HCT116 (cell line): Measurements from ENCODE around the gene RPF1. TPM values are rescaled to one million over a fixed set of nuclear protein-coding genes. Genes with fewer than 3 reads are reported as not detected.

Experiments
- ATAC-seq: fragments of 200-7000 bp; cut with Tn5 transposase; 2 replicates; pipeline ENCODE4 v1.9.1; 2020; ENCODE audit warnings: mild to moderate bottlenecking, moderate library complexity
- BruUV-seq: library from RNA; stranded (reverse); fragments of 400-500 nt; replicated peaks from 2 replicates; lab custom pipeline; 2021; lab: Mats Ljungman, UMichigan
- CTCF ChIA-PET: fragments of 300-600 bp; sonication (Branson Sonifier 250); formaldehyde crosslinking; loops from one replicate; lab custom pipeline; 2021; ENCODE audit warnings: antibody characterized with exemption; lab: Charles Lee
- POLR2A ChIA-PET: fragments of 300-600, 350-600 bp; sonication (Branson Sonifier 250); formaldehyde crosslinking; loops from one replicate; lab custom pipeline; 2021; ENCODE audit warnings: antibody characterized with exemption; lab: Charles Lee
- RAD21 ChIA-PET, 2 experiments: fragments of 300-600 bp; sonication (Branson Sonifier 250); formaldehyde crosslinking; loops; one replicate each; lab custom pipeline; 2023; ENCODE audit warnings: low total read pairs in 2 of 2; ENCODE audit not compliant: uncharacterized antibody in 2 of 2, unreplicated experiment in 2 of 2, low non-redundant PET in 1 of 2; lab: Charles Lee
- DNase-seq: peaks from one replicate; pipeline ENCODE4 v3.0.0-alpha.2; 2010; ENCODE audit warnings: low read depth, low spot score
- H2AFZ ChIP-seq: fragments of 200-600 bp; shearing (Covaris generic), sonication (generic); 2 replicates; pipeline ENCODE4 v1.6.1; 2017; ENCODE audit warnings: low read depth, mixed run types, mixed read lengths, antibody characterized with exemption, low read length; ENCODE audit not compliant: poor library complexity, severe bottlenecking
- H3K27ac ChIP-seq: 2 replicates; pipeline ENCODE4 v1.5.1; 2012; ENCODE audit warnings: low read depth, low read length
- H3K27me3 ChIP-seq: fragments of 200-600 bp; sonication (generic); 2 replicates; pipeline ENCODE4 v1.6.1; 2016; ENCODE audit warnings: mixed run types, low read length, mixed read lengths; ENCODE audit not compliant: insufficient read depth
- H3K36me3 ChIP-seq, 2 experiments: fragments of 200-500 bp in 1 of 2; fragments of 200-600 bp in 1 of 2; sonication (Bioruptor generic) in 1 of 2; sonication (generic) in 1 of 2; 2 replicates each; pipeline versions ENCODE4 v1.5.1 to v1.6.1; 2014 to 2016; ENCODE audit warnings: low read length in 2 of 2, inconsistent platforms in 1 of 2, mixed read lengths in 1 of 2, mixed run types in 1 of 2; ENCODE audit not compliant: insufficient read depth in 2 of 2, control insufficient read depth in 1 of 2
- H3K4me1 ChIP-seq, 2 experiments: fragments of 200-600 bp in 1 of 2; sonication (generic) in 1 of 2; 2 replicates each; pipeline versions ENCODE4 v1.5.1 to v1.6.1; 2012 to 2017; ENCODE audit warnings: low read length in 2 of 2, inconsistent platforms in 1 of 2, mild to moderate bottlenecking in 1 of 2, mixed read lengths in 1 of 2, mixed run types in 1 of 2, moderate library complexity in 1 of 2; ENCODE audit not compliant: insufficient read depth in 2 of 2, control insufficient read depth in 1 of 2
- H3K4me2 ChIP-seq: fragments of 200-600 bp; sonication (generic); 2 replicates; pipeline ENCODE4 v1.6.1; 2017; ENCODE audit warnings: mixed run types, low read length, mixed read lengths
- H3K4me3 ChIP-seq, 2 experiments: fragments of 200-600 bp in 1 of 2; sonication (generic) in 1 of 2; replicated peaks in 1 of 2; 2 replicates each; pipeline ENCODE4 v1.5.1; 2011 to 2016; ENCODE audit warnings: low read length in 2 of 2, control low read depth in 1 of 2, low read depth in 1 of 2, mild to moderate bottlenecking in 1 of 2, mixed read lengths in 1 of 2, mixed run types in 1 of 2
- H3K79me2 ChIP-seq: fragments of 200-600 bp; sonication (generic); 2 replicates; pipeline ENCODE4 v1.6.1; 2017; ENCODE audit warnings: mild to moderate bottlenecking, mixed run types, low read length, moderate library complexity, mixed read lengths; ENCODE audit not compliant: insufficient read depth
- H3K9ac ChIP-seq: fragments of 200-600 bp; sonication (generic); 2 replicates; pipeline ENCODE4 v1.6.1; 2016; ENCODE audit warnings: low read length, mixed read lengths
- H3K9me2 ChIP-seq: fragments of 200-600 bp; sonication (generic), shearing (Covaris generic); 2 replicates; pipeline ENCODE4 v1.6.1; 2017; ENCODE audit warnings: mixed run types, mild to moderate bottlenecking, moderate library complexity; ENCODE audit not compliant: insufficient read depth
- H3K9me3 ChIP-seq, 2 experiments: fragments of 200-500 bp in 1 of 2; fragments of 200-600 bp in 1 of 2; sonication (Bioruptor generic) in 1 of 2; sonication (generic) in 1 of 2; 2 replicates each; pipeline ENCODE4 v1.6.1; 2014 to 2017; ENCODE audit warnings: low read length in 2 of 2, mixed read lengths in 2 of 2, inconsistent platforms in 1 of 2, low read depth in 1 of 2, mild to moderate bottlenecking in 1 of 2, mixed run types in 1 of 2, moderate library complexity in 1 of 2; ENCODE audit not compliant: control insufficient read depth in 1 of 2, insufficient read depth in 1 of 2
- H4K20me1 ChIP-seq: fragments of 200-600 bp; sonication (generic), shearing (Covaris generic); 2 replicates; pipeline ENCODE4 v1.6.1; 2017; ENCODE audit warnings: mixed run types, mild to moderate bottlenecking, moderate library complexity; ENCODE audit not compliant: insufficient read depth
- ELF1 ChIP-seq: IDR thresholded peaks from 2 replicates; pipeline ENCODE4 v1.6.1; 2012; ENCODE audit warnings: low read depth, borderline replicate concordance
- EZH2 ChIP-seq: fragments of 200-600 bp; sonication (generic); IDR thresholded peaks from 2 replicates; pipeline ENCODE4 v1.6.1; 2017; ENCODE audit warnings: antibody characterized with exemption, mixed run types
- FOSL1 ChIP-seq: IDR thresholded peaks from 2 replicates; pipeline ENCODE4 v1.6.1; 2012; ENCODE audit warnings: low read depth
- JUND ChIP-seq: IDR thresholded peaks from 2 replicates; pipeline ENCODE4 v1.6.1; 2012
- MAX ChIP-seq: IDR thresholded peaks from 2 replicates; pipeline ENCODE4 v1.6.1; 2012
- POLR2A ChIP-seq: IDR thresholded peaks from 2 replicates; pipeline ENCODE4 v1.7.0; 2011; ENCODE audit warnings: borderline replicate concordance; ENCODE audit not compliant: insufficient read depth, insufficient read length; ENCODE audit errors: extremely low read depth
- POLR2AphosphoS5 ChIP-seq: IDR thresholded peaks from 2 replicates; pipeline ENCODE4 v1.6.1; 2011; ENCODE audit warnings: mild to moderate bottlenecking, low read depth, low read length, moderate library complexity
- REST ChIP-seq: IDR thresholded peaks from 2 replicates; pipeline ENCODE4 v1.6.1; 2012; ENCODE audit warnings: low read depth
- SP1 ChIP-seq: IDR thresholded peaks from 2 replicates; pipeline ENCODE4 v1.6.1; 2012; ENCODE audit warnings: low read depth
- TCF7L2 ChIP-seq: IDR thresholded peaks from 2 replicates; pipeline ENCODE4 v1.7.0; 2011; ENCODE audit warnings: borderline replicate concordance, inconsistent platforms; ENCODE audit not compliant: insufficient read depth, insufficient read length; ENCODE audit errors: extremely low read depth
- ZBTB33 ChIP-seq: IDR thresholded peaks from 2 replicates; pipeline ENCODE4 v1.6.1; 2011; ENCODE audit warnings: mild to moderate bottlenecking, low read length, moderate library complexity; ENCODE audit not compliant: insufficient replicate concordance; ENCODE audit errors: extremely low read depth
- ZFX ChIP-seq: fragments of 450-650 bp; IDR thresholded peaks from 2 replicates; pipeline ENCODE4 v1.6.1; 2017
- intact Hi-C: fragments of 100-400 bp; cut with micrococcal nuclease; formaldehyde crosslinking; loops from 2 replicates; pipeline ENCODE4 v1.10.0; 2022
- total RNA-seq: library from RNA; stranded (reverse); gene quantifications from one replicate; pipeline ENCODE4 v1.2.1, GENCODE V29; 2021; ENCODE audit not compliant: unreplicated experiment
- TF ChIP-seq, protein P1 (sequence below), 3 experiments: fragments of 200-600 bp in 1 of 3; sonication (generic) in 1 of 3; IDR thresholded peaks in 2 of 3; conservative IDR thresholded peaks in 1 of 3; 2 replicates each; pipeline ENCODE4 v1.5.1; 2012 to 2017; ENCODE audit warnings: low read depth in 2 of 3, low read length in 2 of 3, antibody characterized with exemption in 1 of 3, borderline replicate concordance in 1 of 3, control low read depth in 1 of 3, mild to moderate bottlenecking in 1 of 3, mixed read lengths in 1 of 3, mixed run types in 1 of 3, moderate library complexity in 1 of 3; ENCODE audit not compliant: insufficient read depth in 1 of 3

Gene RPF1
- total RNA-seq, 1 experiment from 2014 or later, result 86.9 TPM

DNA sequence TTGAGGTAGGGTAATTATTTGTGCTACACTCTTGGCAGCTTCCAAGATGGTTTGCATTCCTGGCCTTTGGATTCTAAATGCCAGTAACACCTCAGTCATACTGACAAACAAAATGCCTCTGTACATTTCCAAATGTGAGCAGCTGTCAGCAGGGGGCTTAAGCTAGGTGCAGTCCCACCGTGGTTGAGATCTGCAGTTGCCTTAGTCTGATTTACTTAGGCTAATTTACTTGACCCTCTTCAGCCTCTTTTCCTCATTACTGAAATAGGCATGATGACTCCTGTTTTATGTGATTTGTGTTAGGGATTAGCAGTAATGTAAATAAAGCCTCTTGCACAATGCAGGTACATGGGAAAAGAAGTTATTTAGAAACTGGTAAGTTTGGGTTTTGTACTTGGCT is 13.7 kb downstream of the RPF1 start (continued):
- TF ChIP-seq, protein P1, sequence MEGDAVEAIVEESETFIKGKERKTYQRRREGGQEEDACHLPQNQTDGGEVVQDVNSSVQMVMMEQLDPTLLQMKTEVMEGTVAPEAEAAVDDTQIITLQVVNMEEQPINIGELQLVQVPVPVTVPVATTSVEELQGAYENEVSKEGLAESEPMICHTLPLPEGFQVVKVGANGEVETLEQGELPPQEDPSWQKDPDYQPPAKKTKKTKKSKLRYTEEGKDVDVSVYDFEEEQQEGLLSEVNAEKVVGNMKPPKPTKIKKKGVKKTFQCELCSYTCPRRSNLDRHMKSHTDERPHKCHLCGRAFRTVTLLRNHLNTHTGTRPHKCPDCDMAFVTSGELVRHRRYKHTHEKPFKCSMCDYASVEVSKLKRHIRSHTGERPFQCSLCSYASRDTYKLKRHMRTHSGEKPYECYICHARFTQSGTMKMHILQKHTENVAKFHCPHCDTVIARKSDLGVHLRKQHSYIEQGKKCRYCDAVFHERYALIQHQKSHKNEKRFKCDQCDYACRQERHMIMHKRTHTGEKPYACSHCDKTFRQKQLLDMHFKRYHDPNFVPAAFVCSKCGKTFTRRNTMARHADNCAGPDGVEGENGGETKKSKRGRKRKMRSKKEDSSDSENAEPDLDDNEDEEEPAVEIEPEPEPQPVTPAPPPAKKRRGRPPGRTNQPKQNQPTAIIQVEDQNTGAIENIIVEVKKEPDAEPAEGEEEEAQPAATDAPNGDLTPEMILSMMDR (IDR thresholded peaks at IDR 0.05 in 2 of 3, conservative IDR thresholded peaks at IDR 0.05 in 1 of 3; ENCODE audit: borderline replicate concordance in 1 of 3, insufficient read depth in 1 of 3, low read depth in 2 of 3, low read length in 2 of 3), result no peak
- TF ChIP-seq JUND, result no peak
- no peak for TF ChIP-seq TCF7L2
- no peak for TF ChIP-seq ZFX
- no peak for TF ChIP-seq POLR2A
- TF ChIP-seq, all 23 proteins: peak for 0

- Histone ChIP-seq H3K27me3 (no peaks in the 10 kb centered on the region), H3K79me2 (peaks cover 68% of the 10 kb centered on the region), H3K36me3 (peaks cover 57 to 84% of the 10 kb centered on the region in 2 experiments), H3K4me3 (no peak overlapping the region), H4K20me1 (peaks cover 9% of the 10 kb centered on the region; the same call in 1 of the 2 replicates), H3K4me1 (no peaks in the 10 kb centered on the region), H3K9me3 (no peaks in the 10 kb centered on the region), H3K27ac (no peak overlapping the region), H3K9ac (no peak overlapping the region), H3K9me2 (no peaks in the 10 kb centered on the region), H2AFZ (no peak overlapping the region), H3K4me2 (no peak overlapping the region)
- BruUV-seq, result no TSS peak
- intact Hi-C loops, result loop anchor here (5.0 kb wide), 1 partner anchor 351 kb away; the partner anchor contains the start of gene PRKACB
- ATAC-seq (no peak), DNase-seq (no peak)
- ChIA-PET POLR2A (interaction anchor here (1.0 kb wide), 1 partner anchor 10 kb away, joined by 3 read pairs; no protein-coding TSS in a partner anchor), RAD21 (no interaction called here), CTCF (no interaction called here)
- no peak for TF ChIP-seq POLR2A
- TF ChIP-seq REST, result no peak
- TF ChIP-seq ZFX, result no peak
- no peak for TF ChIP-seq MAX
- TF ChIP-seq, protein P1 (IDR thresholded peaks at IDR 0.05 in 2 of 3, conservative IDR thresholded peaks at IDR 0.05 in 1 of 3; ENCODE audit: borderline replicate concordance in 1 of 3, insufficient read depth in 1 of 3, low read depth in 2 of 3, low read length in 2 of 3), result no peak
- no peak for TF ChIP-seq ELF1
- no peak; the same call in 1 of the 2 replicates for TF ChIP-seq POLR2AphosphoS5
- no peak for TF ChIP-seq TCF7L2
- TF ChIP-seq ZBTB33, result no peak
- no peak for TF ChIP-seq FOSL1
- no peak for TF ChIP-seq EZH2
- no peak for TF ChIP-seq SP1
Measured at GRCh38 chr1:84493747-84494146, 14.7 kb downstream of the RPF1 start.
